SK-N-SH (cell line): ENCODE data around the gene TINAG. TPM values are rescaled to one million over a fixed set of nuclear protein-coding genes. Genes with fewer than 3 reads are reported as not detected.

Experiments used
- CTCF ChIA-PET: fragments of 300-600, 350-600 bp; formaldehyde crosslinking; extraction: SDS; loops from one replicate; lab custom pipeline; 2021; lab: Yijun Ruan, JAX
- POLR2A ChIA-PET: fragments of 350-600 bp; sonication (Branson Sonifier 250); formaldehyde crosslinking; extraction: SDS; loops from one replicate; lab custom pipeline; 2020; ENCODE audit warnings: antibody characterized with exemption, inconsistent platforms; lab: Yijun Ruan, JAX
- DNase-seq: peaks from one replicate; pipeline ENCODE4 v3.0.0; 2012
- H2AFZ ChIP-seq: fragments of 200-600 bp; sonication (generic); 2 replicates; pipeline ENCODE4 v1.8.1; 2016; ENCODE audit warnings: antibody characterized with exemption, mild to moderate bottlenecking, low read depth
- H3F3A ChIP-seq: fragments of 200-600 bp; sonication (generic); replicated peaks from 2 replicates; pipeline ENCODE3; 2016; ENCODE audit warnings: antibody characterized with exemption, mild to moderate bottlenecking; ENCODE audit not compliant: insufficient read depth
- H3K27ac ChIP-seq, 2 experiments: fragments of 200-500 bp in 1 of 2; fragments of 200-600 bp in 1 of 2; sonication (Bioruptor generic) in 1 of 2; sonication (generic), shearing (Covaris generic) in 1 of 2; 2 replicates each; pipeline versions ENCODE4 v1.5.1 to v1.6.1; 2014 to 2016; ENCODE audit warnings: low read depth in 2 of 2, inconsistent platforms in 1 of 2, low read length in 1 of 2, mild to moderate bottlenecking in 1 of 2, mixed read lengths in 1 of 2
- H3K27me3 ChIP-seq: fragments of 200-600 bp; sonication (generic), shearing (Covaris generic); 2 replicates; pipeline ENCODE4 v1.6.1; 2016; ENCODE audit warnings: mixed run types; ENCODE audit not compliant: insufficient read depth
- H3K36me3 ChIP-seq, 2 experiments: fragments of 200-500 bp in 1 of 2; fragments of 200-600 bp in 1 of 2; sonication (Bioruptor generic) in 1 of 2; sonication (generic) in 1 of 2; replicated peaks in 1 of 2; 2 replicates each; pipeline versions ENCODE3 to v1.5.1; 2014 to 2016; ENCODE audit warnings: low read length in 1 of 2, mild to moderate bottlenecking in 1 of 2; ENCODE audit not compliant: insufficient read depth in 2 of 2, control insufficient read depth in 1 of 2
- H3K4me1 ChIP-seq, 2 experiments: fragments of 200-500 bp in 1 of 2; fragments of 200-600 bp in 1 of 2; sonication (Bioruptor generic) in 1 of 2; sonication (generic), shearing (Covaris generic) in 1 of 2; 2 replicates each; pipeline versions ENCODE4 v1.5.1 to v1.6.1; 2014 to 2016; ENCODE audit warnings: low read depth in 1 of 2, low read length in 1 of 2, mixed run types in 1 of 2; ENCODE audit not compliant: insufficient read depth in 2 of 2, control insufficient read depth in 1 of 2
- H3K4me2 ChIP-seq: fragments of 200-600 bp; sonication (generic), shearing (Covaris generic); 2 replicates; pipeline ENCODE4 v1.6.1; 2017; ENCODE audit warnings: mixed run types
- H3K4me3 ChIP-seq, 2 experiments: fragments of 200-500 bp in 1 of 2; fragments of 200-600 bp in 1 of 2; sonication (Bioruptor generic) in 1 of 2; sonication (generic), shearing (Covaris generic) in 1 of 2; 2 replicates each; pipeline versions ENCODE4 v1.5.1 to v1.8.1; 2014 to 2016; ENCODE audit warnings: low read depth in 2 of 2, inconsistent platforms in 1 of 2, low read length in 1 of 2, mild to moderate bottlenecking in 1 of 2, mixed read lengths in 1 of 2, moderate library complexity in 1 of 2
- H3K79me2 ChIP-seq: fragments of 200-600 bp; sonication (generic); 2 replicates; pipeline ENCODE4 v1.8.1; 2017; ENCODE audit warnings: mild to moderate bottlenecking; ENCODE audit not compliant: insufficient read depth
- H3K9ac ChIP-seq: fragments of 200-600 bp; sonication (generic); 2 replicates; pipeline ENCODE4 v1.6.1; 2017; ENCODE audit warnings: mixed run types
- H3K9me2 ChIP-seq: fragments of 200-600 bp; sonication (generic); 2 replicates; pipeline ENCODE4 v1.6.1; 2017; ENCODE audit warnings: mixed run types
- H3K9me3 ChIP-seq: fragments of 200-600 bp; sonication (generic); 2 replicates; pipeline ENCODE4 v1.6.1; 2017; ENCODE audit warnings: mixed run types, mild to moderate bottlenecking, moderate library complexity
- H4K20me1 ChIP-seq: fragments of 200-600 bp; sonication (generic); 2 replicates; pipeline ENCODE4 v1.6.1; 2017; ENCODE audit warnings: mild to moderate bottlenecking, mixed run types; ENCODE audit not compliant: insufficient read depth
- CHD2 ChIP-seq: fragments of 150-350 bp; IDR thresholded peaks from 2 replicates; pipeline ENCODE4 v1.6.1; 2018; ENCODE audit warnings: low read length; ENCODE audit not compliant: partially characterized antibody
- ELF1 ChIP-seq: IDR thresholded peaks from 2 replicates; pipeline ENCODE4 v1.4.0; 2012
- EP300 ChIP-seq, 2 experiments: IDR thresholded peaks; 2 replicates each; pipeline versions ENCODE4 v1.4.0 to v1.6.1; 2012; ENCODE audit warnings: borderline replicate concordance in 1 of 2, low read depth in 1 of 2, low read length in 1 of 2
- EZH2phosphoT487 ChIP-seq: fragments of 200-600 bp; sonication (generic); IDR thresholded peaks from 2 replicates; pipeline ENCODE4 v1.6.1; 2017; ENCODE audit warnings: low read depth, mixed run types, mild to moderate bottlenecking, antibody characterized with exemption, moderate library complexity, borderline replicate concordance
- FOSL2 ChIP-seq: IDR thresholded peaks from 2 replicates; pipeline ENCODE4 v1.4.0; 2012; ENCODE audit warnings: low read depth, mild to moderate bottlenecking, moderate library complexity, borderline replicate concordance
- FOXJ3 ChIP-seq: sonication (generic); formaldehyde crosslinking; IDR thresholded peaks from 2 replicates; pipeline ENCODE4 v1.5.1; 2020; ENCODE audit warnings: mild to moderate bottlenecking, missing genetic modification reagents
- FOXM1 ChIP-seq: IDR thresholded peaks from 2 replicates; pipeline ENCODE4 v1.4.0; 2012; ENCODE audit warnings: low read depth, mild to moderate bottlenecking
- GABPA ChIP-seq: IDR thresholded peaks from 2 replicates; pipeline ENCODE4 v1.4.0; 2012; ENCODE audit warnings: low read depth, mild to moderate bottlenecking
- GATA2 ChIP-seq: sonication (generic); formaldehyde crosslinking; IDR thresholded peaks from 2 replicates; pipeline ENCODE4 v1.5.0; 2020; ENCODE audit warnings: mild to moderate bottlenecking, missing genetic modification reagents
- IRF3 ChIP-seq: fragments of 150-350 bp; IDR thresholded peaks from 2 replicates; pipeline ENCODE4 v1.6.1; 2016; ENCODE audit warnings: mild to moderate bottlenecking, low read depth, low read length
- JUND ChIP-seq: IDR thresholded peaks from 2 replicates; pipeline ENCODE4 v1.4.0; 2012
- MAX ChIP-seq: IDR thresholded peaks from 2 replicates; pipeline ENCODE4 v1.4.0; 2012; ENCODE audit warnings: low read depth
- MEF2A ChIP-seq: IDR thresholded peaks from 2 replicates; pipeline ENCODE4 v1.4.0; 2012; ENCODE audit warnings: low read depth, borderline replicate concordance
- MXI1 ChIP-seq: IDR thresholded peaks from 2 replicates; pipeline ENCODE4 v1.6.1; 2012; ENCODE audit warnings: mild to moderate bottlenecking, low read depth, low read length, improper control_type of control experiment
- NFIC ChIP-seq: IDR thresholded peaks from 2 replicates; pipeline ENCODE4 v1.4.0; 2012; ENCODE audit warnings: borderline replicate concordance
- NRF1 ChIP-seq: IDR thresholded peaks from 2 replicates; pipeline ENCODE4 v1.6.1; 2012; ENCODE audit warnings: low read depth, mild to moderate bottlenecking, low read length
- POLR2AphosphoS5 ChIP-seq: IDR thresholded peaks from 2 replicates; pipeline ENCODE4 v1.6.1; 2012; ENCODE audit warnings: low read depth, low read length
- RAD21 ChIP-seq: IDR thresholded peaks from 2 replicates; pipeline ENCODE4 v1.6.1; 2012; ENCODE audit warnings: mild to moderate bottlenecking, low read length
- RCOR1 ChIP-seq: fragments of 150-350 bp; IDR thresholded peaks from 2 replicates; pipeline ENCODE4 v1.6.1; 2017; ENCODE audit warnings: antibody characterized with exemption, low read length
- RFX5 ChIP-seq: IDR thresholded peaks from 2 replicates; pipeline ENCODE4 v1.6.1; 2012; ENCODE audit warnings: mild to moderate bottlenecking, improper control_type of control experiment, low read length
- RXRA ChIP-seq: IDR thresholded peaks from 2 replicates; pipeline ENCODE4 v1.4.0; 2012; ENCODE audit warnings: low read depth, mild to moderate bottlenecking, borderline replicate concordance
- SMC3 ChIP-seq: IDR thresholded peaks from 2 replicates; pipeline ENCODE4 v1.6.1; 2012; ENCODE audit warnings: low read depth, low read length, improper control_type of control experiment
- TAF1 ChIP-seq: IDR thresholded peaks from 2 replicates; pipeline ENCODE4 v1.6.1; 2012; ENCODE audit warnings: low read depth, mild to moderate bottlenecking, low read length, moderate library complexity, borderline replicate concordance
- TCF12 ChIP-seq: IDR thresholded peaks from 2 replicates; pipeline ENCODE4 v1.4.0; 2012
- TEAD4 ChIP-seq: IDR thresholded peaks from 2 replicates; pipeline ENCODE4 v1.4.0; 2012; ENCODE audit warnings: mild to moderate bottlenecking, borderline replicate concordance; ENCODE audit not compliant: insufficient read depth
- ZBTB33 ChIP-seq: IDR thresholded peaks from 2 replicates; pipeline ENCODE4 v1.4.0; 2012; ENCODE audit warnings: low read depth, borderline replicate concordance
- WGBS: methylation state at CpG from one replicate; pipeline ENCODE4 v1.1.6; 2017; ENCODE audit warnings: low lambda C conversion rate; 5-methylcytosine and 5-hydroxymethylcytosine counted together
- polyA plus RNA-seq, 3 experiments: library from polyadenylated mRNA; depleted of rRNA; stranded (reverse); fragments of >200 nt; gene quantifications; 2 replicates each; pipeline ENCODE4 v1.2.3, GENCODE V29; 2012
- TF ChIP-seq, protein P1 (sequence below): fragments of 150-350 bp; IDR thresholded peaks from 2 replicates; pipeline ENCODE4 v1.6.1; 2017; ENCODE audit warnings: antibody characterized with exemption, low read length, low read depth, borderline replicate concordance
- TF ChIP-seq, protein P2 (sequence below): IDR thresholded peaks from 2 replicates; pipeline ENCODE4 v1.4.0; 2012; ENCODE audit warnings: low read depth, borderline replicate concordance
- TF ChIP-seq, protein P3 (sequence below): fragments of 200-600 bp; sonication (generic); IDR thresholded peaks from 2 replicates; pipeline ENCODE4 v1.6.1; 2017; ENCODE audit warnings: antibody characterized with exemption, mild to moderate bottlenecking, moderate library complexity

TINAG gene
- polyA plus RNA-seq, 1 of the 3 experiments (the other 2 are of a cell fraction): 0.13 TPM

DNA sequence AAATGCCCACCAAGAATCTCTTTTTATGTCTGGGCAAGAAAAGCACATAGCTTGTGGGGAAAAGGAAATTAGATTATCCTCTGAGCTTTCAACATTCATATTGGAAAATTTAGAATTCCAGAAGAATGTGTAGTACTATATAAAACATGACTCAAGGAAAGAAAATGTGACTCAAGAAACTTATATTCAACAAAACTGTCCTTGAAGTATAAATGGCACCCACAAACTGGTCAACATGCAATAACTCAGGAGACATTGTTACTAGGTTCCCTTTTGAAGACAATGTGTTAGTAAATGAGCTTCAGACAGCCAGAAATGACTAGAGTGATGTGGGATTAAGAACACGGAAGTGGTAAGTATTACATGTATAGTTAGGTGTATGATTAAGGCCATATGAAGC is 26.1 kb upstream of the TINAG start:
- Histone ChIP-seq H3K4me2 (peak overlapping the region; percentile 38; the same call in 1 of the 2 replicates), H3K36me3 (peaks cover 0 to 5% of the 10 kb centered on the region in 2 experiments), H3K4me3 (0 out of 4 replicates have a peak overlapping the region, but pooled peaks of 1 of the 2 experiments have one; percentile 11), H3F3A (peaks cover 54% of the 10 kb centered on the region), H4K20me1 (no peaks in the 10 kb centered on the region), H2AFZ (no peak overlapping the region; the same call in 1 of the 2 replicates), H3K27me3 (no peaks in the 10 kb centered on the region), H3K4me1 (peaks cover 0 to 25% of the 10 kb centered on the region in 2 experiments; a peak in 3 of 4 replicates), H3K9me2 (no peaks in the 10 kb centered on the region), H3K27ac (peak overlapping the region; percentile 53 to 85; a peak in 3 of 4 replicates), H3K9me3 (peaks cover 6% of the 10 kb centered on the region; the same call in 1 of the 2 replicates), H3K79me2 (0 out of 2 replicates have a peak, but pooled peaks cover 3% of the 10 kb centered on the region), H3K9ac (peak overlapping the region; percentile 32; the same call in 1 of the 2 replicates)
- POLR2A ChIA-PET: no interaction called here
- DNase-seq: no peak
- WGBS: 5% methylated on average over 1 of the region's 1 CpG
- CTCF ChIA-PET: no interaction called here
- peak; percentile 12; the same call in 1 of the 2 replicates for TF ChIP-seq NFIC
- TF ChIP-seq MAX: peak; percentile 53
- no peak for TF ChIP-seq ZBTB33
- TF ChIP-seq, protein P1, sequence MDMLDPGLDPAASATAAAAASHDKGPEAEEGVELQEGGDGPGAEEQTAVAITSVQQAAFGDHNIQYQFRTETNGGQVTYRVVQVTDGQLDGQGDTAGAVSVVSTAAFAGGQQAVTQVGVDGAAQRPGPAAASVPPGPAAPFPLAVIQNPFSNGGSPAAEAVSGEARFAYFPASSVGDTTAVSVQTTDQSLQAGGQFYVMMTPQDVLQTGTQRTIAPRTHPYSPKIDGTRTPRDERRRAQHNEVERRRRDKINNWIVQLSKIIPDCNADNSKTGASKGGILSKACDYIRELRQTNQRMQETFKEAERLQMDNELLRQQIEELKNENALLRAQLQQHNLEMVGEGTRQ: no peak
- no peak for TF ChIP-seq SMC3
- peak; percentile 66 for TF ChIP-seq FOSL2
- TF ChIP-seq MEF2A: no peak
- TF ChIP-seq, protein P2, sequence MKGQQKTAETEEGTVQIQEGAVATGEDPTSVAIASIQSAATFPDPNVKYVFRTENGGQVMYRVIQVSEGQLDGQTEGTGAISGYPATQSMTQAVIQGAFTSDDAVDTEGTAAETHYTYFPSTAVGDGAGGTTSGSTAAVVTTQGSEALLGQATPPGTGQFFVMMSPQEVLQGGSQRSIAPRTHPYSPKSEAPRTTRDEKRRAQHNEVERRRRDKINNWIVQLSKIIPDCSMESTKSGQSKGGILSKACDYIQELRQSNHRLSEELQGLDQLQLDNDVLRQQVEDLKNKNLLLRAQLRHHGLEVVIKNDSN: no peak
- TF ChIP-seq FOXJ3 (CRISPR knock-in tag): no peak
- peak; percentile 31; the same call in 1 of the 2 replicates for TF ChIP-seq RXRA
- no peak for TF ChIP-seq MXI1
- TF ChIP-seq CHD2: no peak
- TF ChIP-seq EP300 (IDR thresholded peaks at IDR 0.05; ENCODE audit: borderline replicate concordance in 1 of 2, low read depth in 1 of 2, low read length in 1 of 2): peak in 1 of 2 experiments; percentile 70; a peak in 2 of 4 replicates
- no peak for TF ChIP-seq EZH2phosphoT487
- 0 out of 2 replicates have a peak, but pooled peaks have one; percentile 36 for TF ChIP-seq TEAD4
- no peak for TF ChIP-seq FOXM1
- TF ChIP-seq, protein P3, sequence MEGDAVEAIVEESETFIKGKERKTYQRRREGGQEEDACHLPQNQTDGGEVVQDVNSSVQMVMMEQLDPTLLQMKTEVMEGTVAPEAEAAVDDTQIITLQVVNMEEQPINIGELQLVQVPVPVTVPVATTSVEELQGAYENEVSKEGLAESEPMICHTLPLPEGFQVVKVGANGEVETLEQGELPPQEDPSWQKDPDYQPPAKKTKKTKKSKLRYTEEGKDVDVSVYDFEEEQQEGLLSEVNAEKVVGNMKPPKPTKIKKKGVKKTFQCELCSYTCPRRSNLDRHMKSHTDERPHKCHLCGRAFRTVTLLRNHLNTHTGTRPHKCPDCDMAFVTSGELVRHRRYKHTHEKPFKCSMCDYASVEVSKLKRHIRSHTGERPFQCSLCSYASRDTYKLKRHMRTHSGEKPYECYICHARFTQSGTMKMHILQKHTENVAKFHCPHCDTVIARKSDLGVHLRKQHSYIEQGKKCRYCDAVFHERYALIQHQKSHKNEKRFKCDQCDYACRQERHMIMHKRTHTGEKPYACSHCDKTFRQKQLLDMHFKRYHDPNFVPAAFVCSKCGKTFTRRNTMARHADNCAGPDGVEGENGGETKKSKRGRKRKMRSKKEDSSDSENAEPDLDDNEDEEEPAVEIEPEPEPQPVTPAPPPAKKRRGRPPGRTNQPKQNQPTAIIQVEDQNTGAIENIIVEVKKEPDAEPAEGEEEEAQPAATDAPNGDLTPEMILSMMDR: no peak
- TF ChIP-seq TAF1: no peak
- TF ChIP-seq NRF1: no peak
- no peak for TF ChIP-seq GABPA
- peak; percentile 45; the same call in 1 of the 2 replicates for TF ChIP-seq ELF1
- TF ChIP-seq RFX5: no peak
- peak; percentile 17; the same call in 1 of the 2 replicates for TF ChIP-seq POLR2AphosphoS5
- TF ChIP-seq RCOR1: no peak
- peak; percentile 71 for TF ChIP-seq TCF12
- peak; percentile 61 for TF ChIP-seq JUND
- TF ChIP-seq RAD21: no peak
- no peak for TF ChIP-seq IRF3
- no peak for TF ChIP-seq GATA2 (CRISPR knock-in tag)
